Measurements from ENCODE around the gene KCNQ1.

DNA sequence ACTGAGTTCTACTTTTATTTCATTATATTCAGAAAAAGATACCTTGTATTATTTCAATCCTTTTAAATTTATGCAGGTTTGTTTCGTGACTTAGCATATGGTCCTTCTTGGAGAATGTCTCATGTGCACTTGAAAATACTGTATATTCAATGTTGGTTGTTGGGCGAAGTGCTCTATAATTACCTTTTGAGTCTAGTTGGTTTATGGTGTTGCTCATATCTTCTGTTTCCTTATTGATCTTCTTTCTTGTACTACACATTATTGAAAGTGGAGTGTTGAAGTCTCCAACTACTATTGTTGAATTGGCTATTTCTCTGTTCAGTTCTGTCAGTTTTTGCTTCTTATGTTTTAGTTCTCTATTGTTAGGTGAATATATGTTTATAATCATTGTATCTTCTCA lies 164.5 kb downstream of the KCNQ1 start:
- TF ChIP-seq, protein P1, sequence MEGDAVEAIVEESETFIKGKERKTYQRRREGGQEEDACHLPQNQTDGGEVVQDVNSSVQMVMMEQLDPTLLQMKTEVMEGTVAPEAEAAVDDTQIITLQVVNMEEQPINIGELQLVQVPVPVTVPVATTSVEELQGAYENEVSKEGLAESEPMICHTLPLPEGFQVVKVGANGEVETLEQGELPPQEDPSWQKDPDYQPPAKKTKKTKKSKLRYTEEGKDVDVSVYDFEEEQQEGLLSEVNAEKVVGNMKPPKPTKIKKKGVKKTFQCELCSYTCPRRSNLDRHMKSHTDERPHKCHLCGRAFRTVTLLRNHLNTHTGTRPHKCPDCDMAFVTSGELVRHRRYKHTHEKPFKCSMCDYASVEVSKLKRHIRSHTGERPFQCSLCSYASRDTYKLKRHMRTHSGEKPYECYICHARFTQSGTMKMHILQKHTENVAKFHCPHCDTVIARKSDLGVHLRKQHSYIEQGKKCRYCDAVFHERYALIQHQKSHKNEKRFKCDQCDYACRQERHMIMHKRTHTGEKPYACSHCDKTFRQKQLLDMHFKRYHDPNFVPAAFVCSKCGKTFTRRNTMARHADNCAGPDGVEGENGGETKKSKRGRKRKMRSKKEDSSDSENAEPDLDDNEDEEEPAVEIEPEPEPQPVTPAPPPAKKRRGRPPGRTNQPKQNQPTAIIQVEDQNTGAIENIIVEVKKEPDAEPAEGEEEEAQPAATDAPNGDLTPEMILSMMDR (IDR thresholded peaks at IDR 0.05), result no peak
- no peak for TF ChIP-seq EP300 (IDR thresholded peaks at IDR 0.05)
- no peak for TF ChIP-seq POLR2A (IDR thresholded peaks at IDR 0.05)

All from upper lobe of left lung (tissue), 4 donors.